Keratinocyte (primary cell): ENCODE results near the gene IER3. TPM values are rescaled to one million over a fixed set of nuclear protein-coding genes. Genes with fewer than 3 reads are reported as not detected.

Experiments used
- DNase-seq: peaks from one replicate; pipeline ENCODE4 v3.0.0-alpha.2; 2011; ENCODE audit warnings: low read depth, missing footprints, low spot score
- FAIRE-seq: peaks from 2 replicates; lab custom pipeline; 2011; peaks lifted over from hg19 to GRCh38; lab: Jason Lieb, UNC
- H2AFZ ChIP-seq: 2 replicates; pipeline ENCODE4 v1.6.0; 2012; ENCODE audit warnings: low read length, control low read depth, inconsistent platforms; ENCODE audit not compliant: control insufficient read depth
- H3K27ac ChIP-seq: 2 replicates; pipeline ENCODE4 v1.5.1; 2011; ENCODE audit warnings: low read length; ENCODE audit not compliant: control insufficient read depth, insufficient read depth
- H3K27me3 ChIP-seq: 3 replicates; pipeline ENCODE4 v1.6.0; 2011; ENCODE audit warnings: low read length; ENCODE audit not compliant: control insufficient read depth, insufficient read depth; ENCODE audit errors: extremely low read depth
- H3K36me3 ChIP-seq, 2 experiments: 2 replicates in 1 of 2; 3 replicates in 1 of 2; pipeline ENCODE4 v1.5.1; 2011; ENCODE audit warnings: low read length in 2 of 2, mild to moderate bottlenecking in 1 of 2; ENCODE audit not compliant: control insufficient read depth in 2 of 2, insufficient read depth in 2 of 2; ENCODE audit errors: extremely low read depth in 1 of 2
- H3K4me1 ChIP-seq: 3 replicates; pipeline ENCODE4 v1.5.1; 2011; ENCODE audit warnings: low read length; ENCODE audit not compliant: control insufficient read depth, insufficient read depth; ENCODE audit errors: extremely low read depth
- H3K4me2 ChIP-seq: 3 replicates; pipeline ENCODE4 v1.6.0; 2011; ENCODE audit warnings: low read depth, low read length; ENCODE audit not compliant: control insufficient read depth, insufficient read depth; ENCODE audit errors: extremely low read depth
- H3K4me3 ChIP-seq, 3 experiments: fragments of 200-600 bp in 1 of 3; sonication (generic) in 1 of 3; 2 replicates in 2 of 3; 3 replicates in 1 of 3; pipeline ENCODE4 v1.5.1; 2011 to 2016; ENCODE audit warnings: low read length in 3 of 3, mild to moderate bottlenecking in 3 of 3, control low read depth in 2 of 3, inconsistent platforms in 1 of 3, low read depth in 1 of 3, mixed read lengths in 1 of 3, mixed run types in 1 of 3, moderate library complexity in 1 of 3; ENCODE audit not compliant: control insufficient read depth in 2 of 3, insufficient read depth in 2 of 3; ENCODE audit errors: extremely low read depth in 1 of 3
- H3K79me2 ChIP-seq: 2 replicates; pipeline ENCODE4 v1.6.0; 2012; ENCODE audit warnings: low read length; ENCODE audit not compliant: control insufficient read depth, insufficient read depth
- H3K9ac ChIP-seq: 3 replicates; pipeline ENCODE4 v1.6.0; 2011; ENCODE audit warnings: low read length; ENCODE audit not compliant: control insufficient read depth, insufficient read depth; ENCODE audit errors: extremely low read depth
- H3K9me1 ChIP-seq: 3 replicates; pipeline ENCODE4 v1.6.0; 2011; ENCODE audit warnings: low read length; ENCODE audit not compliant: control insufficient read depth, insufficient read depth; ENCODE audit errors: extremely low read depth
- H3K9me3 ChIP-seq: 2 replicates; pipeline ENCODE4 v1.5.1; 2012; ENCODE audit warnings: low read depth, low read length; ENCODE audit not compliant: control insufficient read depth
- H4K20me1 ChIP-seq: 3 replicates; pipeline ENCODE4 v1.6.0; 2011; ENCODE audit warnings: low read length; ENCODE audit not compliant: control insufficient read depth, insufficient read depth; ENCODE audit errors: extremely low read depth
- EZH2 ChIP-seq: IDR thresholded peaks from one replicate; pipeline ENCODE4 v1.6.1; 2012; ENCODE audit warnings: inconsistent platforms, mild to moderate bottlenecking, low read length, moderate library complexity
- dilution Hi-C: fragments of 300-500 bp; cut with MboI; formaldehyde crosslinking; loops from one replicate; pipeline ENCODE4 v1.7.0; 2020; ENCODE audit warnings: low sequenced_read_pairs; ENCODE audit not compliant: extremely low pct_ligation_motif_present
- polyA plus RNA-seq, 5 experiments: library from polyadenylated mRNA; depleted of rRNA in 3 of 5; stranded (reverse) in 3 of 5; stranded (forward) in 1 of 5; unstranded in 1 of 5; fragments of >200 nt; gene quantifications; 1 replicate in 1 of 5; 2 replicates in 3 of 5; 3 replicates in 1 of 5; pipeline versions ENCODE4 v1.2.1 to v1.2.3, GENCODE V29; 2011 to 2012; ENCODE audit warnings: missing spikeins in 2 of 5, low read depth in 1 of 5, low replicate concordance in 1 of 5
- TF ChIP-seq, protein P1 (sequence below), 3 experiments: IDR thresholded peaks in 1 of 3; conservative IDR thresholded peaks in 1 of 3; optimal IDR thresholded peaks in 1 of 3; 2 replicates in 2 of 3; 3 replicates in 1 of 3; pipeline versions ENCODE3 to v1.5.1; 2011; ENCODE audit warnings: low read length in 3 of 3, mild to moderate bottlenecking in 3 of 3, moderate library complexity in 2 of 3, control low read depth in 1 of 3, inconsistent platforms in 1 of 3; ENCODE audit not compliant: insufficient read depth in 2 of 3; ENCODE audit errors: extremely low read depth in 1 of 3

Gene IER3
- polyA plus RNA-seq, 1 donor (not counting 4 experiments of a cell fraction or from before 2014, with no cell fraction given) = 277 TPM

- no peak for FAIRE-seq
- dilution Hi-C loops = no loop called here
Measured at GRCh38 chr6:30781395-30781742, 37.0 kb upstream of the IER3 start.

GRCh38 chr6:30780642-30780920 is 36.2 kb upstream of the IER3 start:
- FAIRE-seq = no peak
- TF ChIP-seq, protein P1, sequence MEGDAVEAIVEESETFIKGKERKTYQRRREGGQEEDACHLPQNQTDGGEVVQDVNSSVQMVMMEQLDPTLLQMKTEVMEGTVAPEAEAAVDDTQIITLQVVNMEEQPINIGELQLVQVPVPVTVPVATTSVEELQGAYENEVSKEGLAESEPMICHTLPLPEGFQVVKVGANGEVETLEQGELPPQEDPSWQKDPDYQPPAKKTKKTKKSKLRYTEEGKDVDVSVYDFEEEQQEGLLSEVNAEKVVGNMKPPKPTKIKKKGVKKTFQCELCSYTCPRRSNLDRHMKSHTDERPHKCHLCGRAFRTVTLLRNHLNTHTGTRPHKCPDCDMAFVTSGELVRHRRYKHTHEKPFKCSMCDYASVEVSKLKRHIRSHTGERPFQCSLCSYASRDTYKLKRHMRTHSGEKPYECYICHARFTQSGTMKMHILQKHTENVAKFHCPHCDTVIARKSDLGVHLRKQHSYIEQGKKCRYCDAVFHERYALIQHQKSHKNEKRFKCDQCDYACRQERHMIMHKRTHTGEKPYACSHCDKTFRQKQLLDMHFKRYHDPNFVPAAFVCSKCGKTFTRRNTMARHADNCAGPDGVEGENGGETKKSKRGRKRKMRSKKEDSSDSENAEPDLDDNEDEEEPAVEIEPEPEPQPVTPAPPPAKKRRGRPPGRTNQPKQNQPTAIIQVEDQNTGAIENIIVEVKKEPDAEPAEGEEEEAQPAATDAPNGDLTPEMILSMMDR (optimal IDR thresholded peaks at IDR 0.05 in 1 of 3, IDR thresholded peaks at IDR 0.05 in 1 of 3, conservative IDR thresholded peaks at IDR 0.05 in 1 of 3; ENCODE audit: extremely low read depth in 1 of 3, insufficient read depth in 2 of 3, low read length in 3 of 3) = no peak
- TF ChIP-seq EZH2 = no peak

More at GRCh38 chr6:30781395-30781742, 37.0 kb upstream of the IER3 start:
- no peaks in the 10 kb centered on the region for H3K9me1 ChIP-seq
- no peak for DNase-seq
- no peak overlapping the region for H3K4me3 ChIP-seq
- H2AFZ ChIP-seq = no peak overlapping the region
- H3K9ac ChIP-seq = peak overlapping the region; percentile 71
- H3K79me2 ChIP-seq = no peaks in the 10 kb centered on the region
- H3K4me1 ChIP-seq = peaks cover 38% of the 10 kb centered on the region
- H3K4me2 ChIP-seq = peak overlapping the region; percentile 83
- no peaks in the 10 kb centered on the region for H3K36me3 ChIP-seq
- no peaks in the 10 kb centered on the region for H4K20me1 ChIP-seq
- no peak for TF ChIP-seq EZH2
- TF ChIP-seq, protein P1 (optimal IDR thresholded peaks at IDR 0.05 in 1 of 3, IDR thresholded peaks at IDR 0.05 in 1 of 3, conservative IDR thresholded peaks at IDR 0.05 in 1 of 3; ENCODE audit: extremely low read depth in 1 of 3, insufficient read depth in 2 of 3, low read length in 3 of 3) = no peak
- peak overlapping the region; percentile 95 for H3K27ac ChIP-seq
- H3K27me3 ChIP-seq = no peaks in the 10 kb centered on the region
- H3K9me3 ChIP-seq = no peaks in the 10 kb centered on the region

More at GRCh38 chr6:30780642-30780920, 36.2 kb upstream of the IER3 start:
- H3K4me1 ChIP-seq = peaks cover 38% of the 10 kb centered on the region
- no peak overlapping the region for H3K4me2 ChIP-seq
- no peaks in the 10 kb centered on the region for H4K20me1 ChIP-seq
- H3K4me3 ChIP-seq = no peak overlapping the region
- no peaks in the 10 kb centered on the region for H3K9me1 ChIP-seq
- H3K27ac ChIP-seq = peak overlapping the region; percentile 95
- no peak for DNase-seq
- H2AFZ ChIP-seq = no peak overlapping the region
- H3K79me2 ChIP-seq = no peaks in the 10 kb centered on the region
- H3K27me3 ChIP-seq = no peaks in the 10 kb centered on the region
- no peaks in the 10 kb centered on the region for H3K9me3 ChIP-seq
- no peak overlapping the region for H3K9ac ChIP-seq
- dilution Hi-C loops = no loop called here
- H3K36me3 ChIP-seq = no peaks in the 10 kb centered on the region
